K562 (cell line): ENCODE data around the gene MAST4. TPM values are rescaled to one million over a fixed set of nuclear protein-coding genes. Genes with fewer than 3 reads are reported as not detected.
A peak's percentile ranks its signal among the peaks of the same experiment; 100 is the strongest.

Experiments
- CHCHD3 ChIP-seq: fragments of 250-450 bp; sonication (Bioruptor Pico); IDR thresholded peaks from 2 replicates; pipeline ENCODE4 v2.1.2; 2022; ENCODE audit warnings: mild to moderate bottlenecking
- MAZ ChIP-seq, 2 experiments: fragments of 450-650 bp in 1 of 2; sonication (generic) in 1 of 2; formaldehyde crosslinking; IDR thresholded peaks in 1 of 2; conservative IDR thresholded peaks in 1 of 2; 2 replicates each; pipeline versions ENCODE4 v1.4.0 to v1.5.0; 2020; ENCODE audit warnings: mild to moderate bottlenecking in 1 of 2, missing genetic modification reagents in 1 of 2
- MBD2 ChIP-seq: sonication (generic); IDR thresholded peaks from 2 replicates; pipeline ENCODE4 v1.6.1; 2016; ENCODE audit warnings: low read depth, borderline replicate concordance
- MIER1 ChIP-seq: fragments of 450-650 bp; IDR thresholded peaks from 2 replicates; pipeline ENCODE4 v1.6.1; 2016; ENCODE audit warnings: antibody characterized with exemption, mild to moderate bottlenecking, low read depth
- NCOA4 ChIP-seq: fragments of 450-650 bp; IDR thresholded peaks from 2 replicates; pipeline ENCODE4 v1.6.1; 2018; ENCODE audit warnings: mild to moderate bottlenecking; ENCODE audit not compliant: partially characterized antibody
- OTX1 ChIP-seq: fragments of 450-650 bp; formaldehyde crosslinking; IDR thresholded peaks from 2 replicates; pipeline ENCODE4 v1.4.0; 2022; ENCODE audit warnings: mild to moderate bottlenecking
- PPARD ChIP-seq: fragments of 250-450 bp; sonication (Bioruptor Pico); IDR thresholded peaks from 2 replicates; pipeline ENCODE4 v1.8.0; 2022; ENCODE audit warnings: inconsistent platforms, mild to moderate bottlenecking, moderate library complexity
- PREB ChIP-seq: sonication (generic); formaldehyde crosslinking; IDR thresholded peaks from 2 replicates; pipeline ENCODE4 v1.8.1; 2023; ENCODE audit warnings: mild to moderate bottlenecking, missing genetic modification reagents
- RAD51 ChIP-seq: fragments of 450-650 bp; IDR thresholded peaks from 2 replicates; pipeline ENCODE4 v1.7.1; 2016; ENCODE audit warnings: low read depth, mild to moderate bottlenecking, borderline replicate concordance
- RBM14 ChIP-seq: fragments of 200-400 bp; formaldehyde crosslinking; IDR thresholded peaks from 2 replicates; pipeline ENCODE4 v1.6.1; 2018; ENCODE audit warnings: low read depth, mild to moderate bottlenecking, low read length, moderate library complexity, borderline replicate concordance; ENCODE audit not compliant: insufficient read depth
- SNIP1 ChIP-seq: fragments of 450-650 bp; IDR thresholded peaks from 2 replicates; pipeline ENCODE4 v1.7.1; 2017; ENCODE audit warnings: low read depth, mild to moderate bottlenecking
- SP2 ChIP-seq: IDR thresholded peaks from 2 replicates; pipeline ENCODE4 v1.6.1; 2011; ENCODE audit warnings: mild to moderate bottlenecking, low read depth, low read length, moderate library complexity; ENCODE audit not compliant: poor library complexity, severe bottlenecking; ENCODE audit errors: extremely low read depth
- STAG1 ChIP-seq: sonication (generic); formaldehyde crosslinking; IDR thresholded peaks from 2 replicates; pipeline ENCODE4 v1.5.0; 2020; ENCODE audit warnings: missing genetic modification reagents, borderline replicate concordance
- U2AF1 ChIP-seq: fragments of 200-400 bp; formaldehyde crosslinking; optimal IDR thresholded peaks from 2 replicates; pipeline ENCODE3; 2017; ENCODE audit warnings: mild to moderate bottlenecking, low read depth, low read length, moderate library complexity
- ZFP1 ChIP-seq: fragments of 450-650 bp; formaldehyde crosslinking; IDR thresholded peaks from 2 replicates; pipeline ENCODE4 v1.4.0; 2020; ENCODE audit warnings: mild to moderate bottlenecking, mixed read lengths
- ZNF324 ChIP-seq: fragments of 250-450 bp; sonication (Bioruptor Pico); IDR thresholded peaks from 2 replicates; pipeline ENCODE4 v1.4.0; 2020; ENCODE audit warnings: mild to moderate bottlenecking
- ZNF347 ChIP-seq: fragments of 450-650 bp; formaldehyde crosslinking; IDR thresholded peaks from 2 replicates; pipeline ENCODE4 v1.4.0; 2020; ENCODE audit warnings: low read depth, mild to moderate bottlenecking, moderate library complexity
- ZZZ3 ChIP-seq: fragments of 450-650 bp; IDR thresholded peaks from 2 replicates; pipeline ENCODE4 v1.6.1; 2016; ENCODE audit warnings: antibody characterized with exemption, mild to moderate bottlenecking, moderate library complexity
- polyA plus RNA-seq, 8 experiments: library from polyadenylated mRNA; depleted of rRNA in 4 of 8; stranded (reverse) in 5 of 8; unstranded in 3 of 8; fragments of >200 nt; fragmentation: Nextera tagmentation in 2 of 8; fragmentation: Illumina TruSeq in 1 of 8; extraction: Ambion mirVana in 2 of 8; extraction: Trizol in 1 of 8; gene quantifications; 2 replicates each; pipeline versions ENCODE4 v1.2.1 to v1.2.3, GENCODE V29; 2011 to 2014; ENCODE audit warnings: inconsistent platforms in 1 of 8, missing spikeins in 1 of 8
- total RNA-seq, 7 experiments: library from RNA; depleted of rRNA in 6 of 7; stranded (reverse); fragments of >200 nt in 6 of 7; fragmentation: Illumina TruSeq in 2 of 7; extraction: Trizol in 2 of 7; gene quantifications; 2 replicates each; pipeline versions ENCODE4 v1.2.1 to v1.2.3, GENCODE V29; 2011 to 2021; ENCODE audit warnings: low replicate concordance in 1 of 7
- TF ChIP-seq, protein P1 (sequence below): fragments of 450-650 bp; formaldehyde crosslinking; IDR thresholded peaks from 2 replicates; pipeline ENCODE4 v1.4.0; 2020; ENCODE audit warnings: mild to moderate bottlenecking, moderate library complexity
- TF ChIP-seq, protein P2 (sequence below): fragments of 250-450 bp; sonication (Bioruptor Pico); IDR thresholded peaks from 2 replicates; pipeline ENCODE4 v1.4.0; 2020
- TF ChIP-seq, protein P3 (sequence below): fragments of 250-450 bp; sonication (Bioruptor Pico); IDR thresholded peaks from 2 replicates; pipeline ENCODE4 v1.4.0; 2020; ENCODE audit warnings: mild to moderate bottlenecking
- TF ChIP-seq, protein P4 (sequence below): fragments of 450-650 bp; IDR thresholded peaks from 2 replicates; pipeline ENCODE4 v1.6.1; 2014; ENCODE audit warnings: low read depth, mild to moderate bottlenecking, moderate library complexity, borderline replicate concordance

MAST4 gene
- total and polyA plus RNA-seq, 9 of the 15 experiments (the other 6 are each of a cell fraction or from before 2014, with no cell fraction given): 0.88 to 10.1 (median 5.2) TPM

- no peak for TF ChIP-seq RBM14
- TF ChIP-seq SNIP1: no peak
- no peak for TF ChIP-seq CHCHD3 (CRISPR knock-in tag)
- TF ChIP-seq RAD51: no peak
- peak in 1 of 2 experiments; percentile 18; a peak in 1 of 4 replicates for TF ChIP-seq MAZ (CRISPR knock-in tag; conservative IDR thresholded peaks at IDR 0.05 in 1 of 2, IDR thresholded peaks at IDR 0.05 in 1 of 2)
- TF ChIP-seq SP2: no peak
- no peak for TF ChIP-seq NCOA4
- TF ChIP-seq, protein P1, sequence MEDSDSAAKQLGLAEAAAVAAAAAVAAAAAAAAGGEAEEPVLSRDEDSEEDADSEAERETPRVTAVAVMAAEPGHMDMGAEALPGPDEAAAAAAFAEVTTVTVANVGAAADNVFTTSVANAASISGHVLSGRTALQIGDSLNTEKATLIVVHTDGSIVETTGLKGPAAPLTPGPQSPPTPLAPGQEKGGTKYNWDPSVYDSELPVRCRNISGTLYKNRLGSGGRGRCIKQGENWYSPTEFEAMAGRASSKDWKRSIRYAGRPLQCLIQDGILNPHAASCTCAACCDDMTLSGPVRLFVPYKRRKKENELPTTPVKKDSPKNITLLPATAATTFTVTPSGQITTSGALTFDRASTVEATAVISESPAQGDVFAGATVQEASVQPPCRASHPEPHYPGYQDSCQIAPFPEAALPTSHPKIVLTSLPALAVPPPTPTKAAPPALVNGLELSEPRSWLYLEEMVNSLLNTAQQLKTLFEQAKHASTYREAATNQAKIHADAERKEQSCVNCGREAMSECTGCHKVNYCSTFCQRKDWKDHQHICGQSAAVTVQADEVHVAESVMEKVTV (CRISPR knock-in tag): peak; percentile 83
- TF ChIP-seq, protein P2, sequence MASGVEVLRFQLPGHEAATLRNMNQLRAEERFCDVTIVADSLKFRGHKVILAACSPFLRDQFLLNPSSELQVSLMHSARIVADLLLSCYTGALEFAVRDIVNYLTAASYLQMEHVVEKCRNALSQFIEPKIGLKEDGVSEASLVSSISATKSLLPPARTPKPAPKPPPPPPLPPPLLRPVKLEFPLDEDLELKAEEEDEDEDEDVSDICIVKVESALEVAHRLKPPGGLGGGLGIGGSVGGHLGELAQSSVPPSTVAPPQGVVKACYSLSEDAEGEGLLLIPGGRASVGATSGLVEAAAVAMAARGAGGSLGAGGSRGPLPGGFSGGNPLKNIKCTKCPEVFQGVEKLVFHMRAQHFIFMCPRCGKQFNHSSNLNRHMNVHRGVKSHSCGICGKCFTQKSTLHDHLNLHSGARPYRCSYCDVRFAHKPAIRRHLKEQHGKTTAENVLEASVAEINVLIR (CRISPR knock-in tag): no peak
- TF ChIP-seq, protein P3, sequence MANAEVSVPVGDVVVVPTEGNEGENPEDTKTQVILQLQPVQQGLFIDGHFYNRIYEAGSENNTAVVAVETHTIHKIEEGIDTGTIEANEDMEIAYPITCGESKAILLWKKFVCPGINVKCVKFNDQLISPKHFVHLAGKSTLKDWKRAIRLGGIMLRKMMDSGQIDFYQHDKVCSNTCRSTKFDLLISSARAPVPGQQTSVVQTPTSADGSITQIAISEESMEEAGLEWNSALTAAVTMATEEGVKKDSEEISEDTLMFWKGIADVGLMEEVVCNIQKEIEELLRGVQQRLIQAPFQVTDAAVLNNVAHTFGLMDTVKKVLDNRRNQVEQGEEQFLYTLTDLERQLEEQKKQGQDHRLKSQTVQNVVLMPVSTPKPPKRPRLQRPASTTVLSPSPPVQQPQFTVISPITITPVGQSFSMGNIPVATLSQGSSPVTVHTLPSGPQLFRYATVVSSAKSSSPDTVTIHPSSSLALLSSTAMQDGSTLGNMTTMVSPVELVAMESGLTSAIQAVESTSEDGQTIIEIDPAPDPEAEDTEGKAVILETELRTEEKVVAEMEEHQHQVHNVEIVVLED (CRISPR knock-in tag): no peak
- no peak for TF ChIP-seq ZNF347 (CRISPR knock-in tag)
- TF ChIP-seq STAG1 (CRISPR knock-in tag): peak; percentile 25; the same call in 1 of the 2 replicates
- no peak for TF ChIP-seq PPARD
- TF ChIP-seq, protein P4, sequence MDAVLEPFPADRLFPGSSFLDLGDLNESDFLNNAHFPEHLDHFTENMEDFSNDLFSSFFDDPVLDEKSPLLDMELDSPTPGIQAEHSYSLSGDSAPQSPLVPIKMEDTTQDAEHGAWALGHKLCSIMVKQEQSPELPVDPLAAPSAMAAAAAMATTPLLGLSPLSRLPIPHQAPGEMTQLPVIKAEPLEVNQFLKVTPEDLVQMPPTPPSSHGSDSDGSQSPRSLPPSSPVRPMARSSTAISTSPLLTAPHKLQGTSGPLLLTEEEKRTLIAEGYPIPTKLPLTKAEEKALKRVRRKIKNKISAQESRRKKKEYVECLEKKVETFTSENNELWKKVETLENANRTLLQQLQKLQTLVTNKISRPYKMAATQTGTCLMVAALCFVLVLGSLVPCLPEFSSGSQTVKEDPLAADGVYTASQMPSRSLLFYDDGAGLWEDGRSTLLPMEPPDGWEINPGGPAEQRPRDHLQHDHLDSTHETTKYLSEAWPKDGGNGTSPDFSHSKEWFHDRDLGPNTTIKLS: no peak
- TF ChIP-seq PREB (CRISPR knock-in tag): no peak
- TF ChIP-seq ZZZ3: no peak
- TF ChIP-seq OTX1 (CRISPR knock-in tag): no peak
- TF ChIP-seq MBD2: no peak
- no peak for TF ChIP-seq ZNF324 (CRISPR knock-in tag)
- TF ChIP-seq ZFP1 (CRISPR knock-in tag): no peak
- TF ChIP-seq MIER1: no peak
- no peak for TF ChIP-seq U2AF1
These were observed 613.1 kb downstream of the MAST4 start (continued) for GRCh38 chr5:67209141-67209771.
